Activated CD8-positive, alpha-beta T cell treated with anti-CD3 and anti-CD28 coated beads, Interleukin-2, amount 10 ng/mL, durations not matched to agents 7 days and 5 days (primary cell): ENCODE measurements around the gene MACROD2. TPM values are rescaled to one million over a fixed set of nuclear protein-coding genes. Genes with fewer than 3 reads are reported as not detected.

Experiments used
- ATAC-seq: fragments of 150-1000 bp; cut with Tn5 transposase; one replicate; pipeline ENCODE4 v1.10.0; 2021; ENCODE audit warnings: moderate library complexity
- CTCF ChIA-PET: fragments of 350-600 bp; sonication (Branson Sonifier 250); formaldehyde crosslinking; loops from one replicate; lab custom pipeline; 2021; ENCODE audit warnings: antibody characterized with exemption; lab: Charles Lee
- POLR2A ChIA-PET: fragments of 350-600 bp; sonication (Branson Sonifier 250); formaldehyde crosslinking; loops from one replicate; lab custom pipeline; 2021; ENCODE audit warnings: antibody characterized with exemption; lab: Charles Lee
- DNase-seq: peaks from one replicate; pipeline ENCODE4 v3.0.0-alpha.2; 2020
- H3K27ac Mint-ChIP-seq: one replicate; pipeline ENCODE4 v1.8.0; 2021; ENCODE audit warnings: mild to moderate bottlenecking, mixed read lengths
- H3K27me3 Mint-ChIP-seq: one replicate; pipeline ENCODE4 v1.8.0; 2021; ENCODE audit warnings: low read depth, mixed read lengths
- H3K36me3 Mint-ChIP-seq: one replicate; pipeline ENCODE4 v1.8.0; 2021; ENCODE audit warnings: low read depth, mixed read lengths
- H3K4me1 Mint-ChIP-seq: one replicate; pipeline ENCODE4 v1.8.0; 2021; ENCODE audit warnings: low read depth, mixed read lengths
- H3K4me3 Mint-ChIP-seq: one replicate; pipeline ENCODE4 v1.8.0; 2021; ENCODE audit warnings: mild to moderate bottlenecking, mixed read lengths
- H3K9me3 Mint-ChIP-seq: one replicate; pipeline ENCODE4 v1.8.0; 2022; ENCODE audit warnings: mixed read lengths; ENCODE audit not compliant: insufficient read depth
- total RNA-seq, 2 experiments: library from RNA; stranded (reverse); gene quantifications; one replicate each; pipeline ENCODE4 v1.2.3, GENCODE V29; 2021

The MACROD2 gene
- total RNA-seq, 2 experiments from 2014 or later, result 0.08 TPM; not detected in 1

GRCh38 chr20:15236812-15237211, 1241.5 kb downstream of the MACROD2 start:
- Mint-ChIP-seq H3K27ac (no peak overlapping the region), H3K9me3 (no peaks in the 10 kb centered on the region), H3K36me3 (no peaks in the 10 kb centered on the region), H3K4me1 (no peaks in the 10 kb centered on the region), H3K4me3 (no peak overlapping the region), H3K27me3 (no peaks in the 10 kb centered on the region)
- CTCF ChIA-PET, result no interaction called here
- POLR2A ChIA-PET, result no interaction called here
- ATAC-seq (no peak), DNase-seq (no peak)

- DNase-seq, result no peak
Observed at GRCh38 chr20:15239542-15240206, 1244.4 kb downstream of the MACROD2 start.

DNA sequence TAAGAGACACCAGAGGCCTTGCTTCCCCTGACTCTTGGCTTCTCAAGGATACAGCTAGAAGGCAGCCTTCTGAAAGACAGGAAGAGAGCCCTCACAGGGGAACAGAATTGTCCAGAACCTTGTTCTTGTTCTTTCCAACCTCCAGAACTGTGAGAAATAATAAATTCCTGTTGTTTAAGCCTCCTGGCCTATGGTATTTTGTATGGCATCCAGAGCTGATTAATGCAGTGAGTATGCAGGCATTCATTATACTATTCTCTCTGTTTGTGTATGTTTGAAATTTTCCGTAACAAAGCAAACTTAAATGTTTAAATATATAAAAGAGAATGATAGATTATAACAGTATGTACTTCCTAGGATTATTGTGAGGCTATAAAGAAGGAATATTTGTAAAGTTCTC, 1245.5 kb downstream of the MACROD2 start:
- DNase-seq (no peak), ATAC-seq (no peak)
- no peak overlapping the region for H3K4me3 Mint-ChIP-seq
- no peaks in the 10 kb centered on the region for H3K27me3 Mint-ChIP-seq
- ChIA-PET CTCF (no interaction called here), POLR2A (no interaction called here)
- H3K27ac Mint-ChIP-seq, result no peak overlapping the region
- no peaks in the 10 kb centered on the region for H3K4me1 Mint-ChIP-seq
- H3K36me3 Mint-ChIP-seq, result no peaks in the 10 kb centered on the region
- H3K9me3 Mint-ChIP-seq, result no peaks in the 10 kb centered on the region

More at GRCh38 chr20:15239542-15240206, 1244.4 kb downstream of the MACROD2 start:
- H3K36me3 Mint-ChIP-seq, result no peaks in the 10 kb centered on the region
- H3K4me1 Mint-ChIP-seq, result no peaks in the 10 kb centered on the region
- no peak overlapping the region for H3K27ac Mint-ChIP-seq
- H3K27me3 Mint-ChIP-seq, result no peaks in the 10 kb centered on the region
- H3K4me3 Mint-ChIP-seq, result no peak overlapping the region
- POLR2A ChIA-PET, result no interaction called here
- ATAC-seq, result no peak
- H3K9me3 Mint-ChIP-seq, result no peaks in the 10 kb centered on the region
- CTCF ChIA-PET, result no interaction called here

- no peaks in the 10 kb centered on the region for H3K4me1 Mint-ChIP-seq
Observed at GRCh38 chr20:15241681-15242080, 1246.4 kb downstream of the MACROD2 start.

DNA sequence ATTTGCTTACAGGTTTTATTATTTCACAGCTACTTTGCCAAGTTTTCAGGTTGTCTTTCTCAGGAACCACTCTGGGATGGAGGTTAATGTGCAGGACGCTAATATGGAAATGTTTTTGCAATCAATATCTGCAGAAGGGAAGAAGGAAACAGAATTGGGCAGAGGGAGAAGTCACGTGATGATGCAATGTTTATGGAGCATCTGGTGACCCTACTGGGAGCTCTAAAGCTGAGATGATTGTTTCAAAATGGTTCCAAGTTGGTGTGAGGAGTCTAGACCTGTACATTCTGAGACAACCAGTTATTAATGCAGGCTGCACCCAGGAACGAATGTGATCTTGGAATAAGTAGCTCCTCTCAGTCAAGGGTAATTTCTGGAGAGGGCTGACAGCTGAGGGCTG, 1247.5 kb downstream of the MACROD2 start:
- Mint-ChIP-seq H3K9me3 (no peaks in the 10 kb centered on the region), H3K27me3 (no peaks in the 10 kb centered on the region), H3K4me1 (no peaks in the 10 kb centered on the region), H3K4me3 (no peak overlapping the region), H3K36me3 (no peaks in the 10 kb centered on the region), H3K27ac (no peak overlapping the region)
- ChIA-PET POLR2A (no interaction called here), CTCF (no interaction called here)
- DNase-seq, result no peak
- ATAC-seq, result no peak

More at GRCh38 chr20:15241681-15242080, 1246.4 kb downstream of the MACROD2 start:
- DNase-seq (no peak), ATAC-seq (no peak)
- Mint-ChIP-seq H3K4me3 (no peak overlapping the region), H3K27me3 (no peaks in the 10 kb centered on the region), H3K27ac (no peak overlapping the region), H3K9me3 (no peaks in the 10 kb centered on the region), H3K36me3 (no peaks in the 10 kb centered on the region)
- ChIA-PET CTCF (no interaction called here), POLR2A (no interaction called here)

DNA sequence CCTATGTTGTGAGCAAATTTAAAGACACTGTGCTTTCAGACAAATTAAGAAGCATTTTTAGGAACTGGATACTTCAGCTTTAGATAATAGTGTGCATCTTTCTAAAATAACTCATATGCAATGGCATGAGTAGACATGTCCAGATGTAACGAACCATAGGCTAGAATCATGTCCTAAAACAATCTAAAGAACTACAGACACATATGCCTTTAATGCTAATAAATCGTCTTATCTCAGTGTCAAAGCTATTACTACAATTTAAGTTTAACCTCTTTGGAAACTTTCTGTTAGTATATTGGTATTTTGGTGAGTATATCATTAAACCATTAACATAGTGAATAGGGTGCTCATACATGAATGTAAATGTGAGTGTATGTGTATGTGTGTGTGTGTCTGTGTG, 1250.6 kb downstream of the MACROD2 start:
- POLR2A ChIA-PET, result no interaction called here
- Mint-ChIP-seq H3K4me3 (no peak overlapping the region), H3K27me3 (no peaks in the 10 kb centered on the region), H3K27ac (no peak overlapping the region), H3K9me3 (no peaks in the 10 kb centered on the region), H3K4me1 (no peaks in the 10 kb centered on the region), H3K36me3 (no peaks in the 10 kb centered on the region)
- DNase-seq (no peak), ATAC-seq (no peak)
- CTCF ChIA-PET, result no interaction called here

GRCh38 chr20:15248618-15249395, 1253.5 kb downstream of the MACROD2 start:
- ATAC-seq (no peak), DNase-seq (no peak)
- no peaks in the 10 kb centered on the region for H3K36me3 Mint-ChIP-seq
- H3K27me3 Mint-ChIP-seq, result no peaks in the 10 kb centered on the region
- no peak overlapping the region for H3K27ac Mint-ChIP-seq
- no peaks in the 10 kb centered on the region for H3K4me1 Mint-ChIP-seq
- no peaks in the 10 kb centered on the region for H3K9me3 Mint-ChIP-seq
- no peak overlapping the region for H3K4me3 Mint-ChIP-seq
- ChIA-PET POLR2A (no interaction called here), CTCF (no interaction called here)

GRCh38 chr20:15251171-15251570, 1255.9 kb downstream of the MACROD2 start:
- H3K9me3 Mint-ChIP-seq, result no peaks in the 10 kb centered on the region
- H3K27me3 Mint-ChIP-seq, result no peaks in the 10 kb centered on the region
- no peak for ATAC-seq
- ChIA-PET POLR2A (interaction anchor here (0.6 kb wide), 1 partner anchor 728 kb away, joined by 3 read pairs; no protein-coding TSS in a partner anchor), CTCF (no interaction called here)
- H3K4me3 Mint-ChIP-seq, result no peak overlapping the region
- H3K27ac Mint-ChIP-seq, result no peak overlapping the region
- H3K4me1 Mint-ChIP-seq, result no peaks in the 10 kb centered on the region
- H3K36me3 Mint-ChIP-seq, result no peaks in the 10 kb centered on the region
- no peak for DNase-seq

DNA sequence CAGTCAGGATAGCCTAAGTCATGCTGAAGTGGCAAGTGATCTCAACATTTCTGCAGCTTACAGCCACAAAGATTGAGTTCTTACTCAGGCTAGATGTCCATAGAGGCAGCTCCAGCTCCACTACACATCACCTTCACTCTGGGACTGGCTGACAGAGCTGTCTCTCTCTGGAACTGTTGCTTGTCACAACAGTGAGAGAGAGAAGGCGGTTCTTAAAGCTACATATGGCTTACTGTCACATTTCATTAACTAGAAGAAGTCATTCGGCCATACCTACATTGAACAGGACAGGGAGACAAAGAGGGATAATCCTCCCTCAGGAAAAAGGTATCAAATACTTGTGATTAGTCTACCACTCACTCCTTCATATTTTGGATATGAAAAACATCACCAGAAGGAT, 1257.0 kb downstream of the MACROD2 start:
- H3K9me3 Mint-ChIP-seq, result no peaks in the 10 kb centered on the region
- DNase-seq (no peak), ATAC-seq (no peak)
- ChIA-PET CTCF (no interaction called here), POLR2A (no interaction called here)
- no peaks in the 10 kb centered on the region for H3K36me3 Mint-ChIP-seq
- H3K4me1 Mint-ChIP-seq, result no peaks in the 10 kb centered on the region
- no peak overlapping the region for H3K4me3 Mint-ChIP-seq
- no peaks in the 10 kb centered on the region for H3K27me3 Mint-ChIP-seq
- H3K27ac Mint-ChIP-seq, result no peak overlapping the region

DNA sequence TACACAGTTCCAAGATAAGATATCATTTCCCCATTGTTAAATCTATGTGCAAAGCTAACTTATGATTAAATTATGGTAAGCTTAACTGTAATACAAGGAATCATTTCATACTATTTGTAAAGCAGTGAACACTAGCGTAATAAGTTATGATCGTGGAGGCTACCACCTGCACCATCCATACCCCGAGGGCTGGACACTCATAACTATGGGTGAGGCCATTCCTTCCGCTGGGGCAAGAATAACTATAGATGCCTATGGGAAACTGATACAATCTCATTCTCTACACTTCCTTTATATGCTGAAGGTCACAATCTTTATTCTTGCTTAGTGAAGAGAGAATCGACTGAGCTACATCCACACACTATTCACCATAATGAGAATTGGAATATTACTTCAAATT, 1258.1 kb downstream of the MACROD2 start:
- Mint-ChIP-seq H3K27me3 (no peaks in the 10 kb centered on the region), H3K4me1 (no peaks in the 10 kb centered on the region), H3K27ac (no peak overlapping the region), H3K4me3 (no peak overlapping the region), H3K9me3 (no peaks in the 10 kb centered on the region), H3K36me3 (no peaks in the 10 kb centered on the region)
- ChIA-PET CTCF (no interaction called here), POLR2A (no interaction called here)
- no peak for ATAC-seq
- no peak for DNase-seq

DNA sequence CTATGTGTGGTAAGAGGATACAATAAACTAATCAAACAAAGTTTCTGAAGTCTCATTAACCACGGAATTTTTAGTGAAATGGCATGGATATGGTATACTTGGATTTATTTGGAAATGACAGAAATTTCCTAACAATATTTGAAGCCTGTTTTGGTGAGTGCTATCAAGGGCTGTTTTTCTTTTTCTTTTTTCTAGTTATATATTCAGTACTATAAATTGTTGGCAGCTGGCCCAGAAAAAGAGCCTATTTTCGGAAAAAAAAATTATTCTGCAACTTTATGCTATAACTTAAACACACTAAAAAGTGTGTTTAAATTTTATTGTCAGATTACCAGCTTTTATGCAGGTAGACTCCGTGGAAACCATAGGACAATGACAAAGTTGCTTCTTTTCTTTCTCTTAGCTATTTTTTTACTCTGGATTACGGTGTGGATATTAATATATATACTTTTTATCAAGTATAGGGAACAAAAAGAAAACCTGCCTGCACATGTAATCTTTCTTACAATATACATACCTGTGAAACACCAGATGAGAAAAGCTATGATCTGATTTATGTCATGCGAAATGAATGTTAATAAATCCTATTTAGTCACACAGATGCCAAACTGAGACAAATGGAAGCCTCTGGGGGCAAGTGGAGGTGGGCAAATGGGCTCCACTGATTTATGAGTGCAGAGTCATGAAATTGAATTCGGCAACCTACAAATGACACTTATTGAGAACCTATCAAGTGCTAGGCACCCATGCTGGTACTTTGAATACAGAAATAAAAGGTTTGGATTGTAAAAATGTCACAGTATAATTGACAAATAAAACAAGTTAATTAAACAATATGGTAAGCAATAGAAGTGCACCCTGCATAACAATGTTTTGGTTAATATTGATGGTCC, 1261.6 kb downstream of the MACROD2 start:
- DNase-seq (no peak), ATAC-seq (no peak)
- CTCF ChIA-PET, result no interaction called here
- Mint-ChIP-seq H3K4me1 (no peaks in the 10 kb centered on the region), H3K4me3 (no peak overlapping the region), H3K27me3 (no peaks in the 10 kb centered on the region), H3K9me3 (no peaks in the 10 kb centered on the region), H3K27ac (no peak overlapping the region), H3K36me3 (no peaks in the 10 kb centered on the region)
- POLR2A ChIA-PET, result no interaction called here

GRCh38 chr20:15257569-15257870, 1262.2 kb downstream of the MACROD2 start:
- H3K9me3 Mint-ChIP-seq, result no peaks in the 10 kb centered on the region
- H3K27ac Mint-ChIP-seq, result no peak overlapping the region
- H3K4me1 Mint-ChIP-seq, result no peaks in the 10 kb centered on the region
- no peak overlapping the region for H3K4me3 Mint-ChIP-seq
- ATAC-seq (no peak), DNase-seq (no peak)
- no peaks in the 10 kb centered on the region for H3K36me3 Mint-ChIP-seq
- POLR2A ChIA-PET, result no interaction called here
- CTCF ChIA-PET, result no interaction called here
- H3K27me3 Mint-ChIP-seq, result no peaks in the 10 kb centered on the region
